ENCODE measurements around the gene PSMF1. TPM values are rescaled to one million over a fixed set of nuclear protein-coding genes. Genes with fewer than 3 reads are reported as not detected.

The PSMF1 gene
- polyA plus RNA-seq, 3 donors = 54.8 to 88.6 (median 64.5) TPM

DNA sequence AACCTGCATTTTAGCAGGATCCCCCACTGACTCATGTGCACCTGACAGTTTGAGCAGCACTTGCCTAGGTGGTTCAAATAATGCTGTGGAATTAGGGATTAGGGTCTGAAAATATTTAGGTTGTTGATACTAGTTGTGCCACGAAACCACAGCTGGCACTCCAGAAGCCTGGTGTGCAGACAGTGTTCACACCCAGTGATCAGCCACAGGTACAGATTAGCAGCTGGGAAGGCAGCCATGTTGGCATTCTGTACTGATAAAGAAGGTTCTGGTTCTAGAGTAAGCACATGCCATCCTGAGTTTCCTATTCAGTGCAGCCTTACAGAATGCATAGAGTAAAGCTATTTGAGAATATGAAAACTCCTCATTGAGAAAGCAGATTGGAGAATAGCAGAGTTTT, 36.3 kb downstream of the PSMF1 start:
- 81 to 96% (median 96%) methylated on average over 1 of the region's 1 CpG for WGBS, 3 donors
- no peak overlapping the region for H3K27ac ChIP-seq (ENCODE audit: low read depth, low read length)

DNA sequence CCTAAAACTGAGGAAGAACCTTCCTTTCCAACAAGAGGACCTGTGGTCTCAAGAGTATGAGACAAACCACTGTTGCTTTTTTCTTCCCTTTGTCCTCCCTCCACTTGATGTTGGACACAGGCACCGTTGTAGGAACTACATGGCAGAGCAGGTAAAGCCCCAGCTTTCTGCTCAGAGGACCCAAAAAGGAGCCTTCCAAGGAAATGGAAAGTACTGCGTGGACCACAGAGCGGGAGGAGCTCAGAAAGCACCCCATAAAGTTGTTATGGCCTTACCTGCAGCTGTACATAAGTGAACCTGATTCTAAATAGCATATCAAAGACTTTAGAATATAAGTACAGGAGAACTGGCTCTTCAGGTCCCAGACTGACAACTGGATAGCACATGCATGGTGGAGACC, 36.9 kb downstream of the PSMF1 start:
- 97 to 98% (median 97%) methylated on average over 3 of the region's 3 CpGs for WGBS, 3 donors
- no peak overlapping the region for H3K27ac ChIP-seq (ENCODE audit: low read depth, low read length)

DNA sequence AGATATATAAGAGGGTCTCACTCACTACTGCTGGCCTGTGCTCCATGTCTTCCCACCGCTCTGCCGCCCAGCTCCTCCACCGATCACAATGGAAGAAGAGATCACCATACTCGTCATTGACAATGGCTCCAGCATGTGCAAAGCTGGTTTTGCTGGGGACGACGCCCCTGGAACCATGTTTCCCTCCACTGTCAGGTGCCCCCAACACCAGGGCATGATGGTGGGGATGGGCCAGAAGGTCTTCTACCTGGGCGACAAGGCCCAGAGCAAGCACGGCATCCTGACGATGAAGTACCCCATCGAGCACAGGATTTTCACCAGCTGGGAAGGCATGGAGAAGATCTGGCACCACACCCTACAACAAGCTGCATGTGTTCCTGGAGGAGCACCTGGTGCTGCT, 42.1 kb downstream of the PSMF1 start:
- no peak overlapping the region for H3K27ac ChIP-seq (ENCODE audit: low read depth, low read length)
- WGBS, 3 donors = 95 to 98% (median 96%) methylated on average over 10 of the region's 10 CpGs

DNA sequence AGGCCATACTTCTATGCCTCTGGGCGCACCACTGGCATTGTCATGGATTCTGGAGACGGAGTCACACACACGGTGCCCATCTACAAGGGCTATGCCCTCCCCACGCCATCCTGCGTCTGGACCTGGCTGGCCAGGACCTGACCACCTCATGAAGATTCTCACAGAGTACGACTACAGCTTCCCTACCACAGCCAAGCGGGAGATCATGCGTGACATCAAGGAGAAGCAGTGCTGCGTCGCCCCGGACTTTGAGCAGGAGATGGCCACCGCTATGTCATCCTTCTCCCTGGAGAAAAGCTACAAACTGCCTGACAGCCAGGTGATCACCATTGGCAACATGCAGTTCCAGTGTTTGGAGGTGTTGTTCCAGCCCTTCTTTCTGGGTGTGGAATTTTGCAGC, 42.6 kb downstream of the PSMF1 start:
- 97 to 100% (median 97%) methylated on average over 12 of the region's 12 CpGs for WGBS, 3 donors
- H3K27ac ChIP-seq (ENCODE audit: low read depth, low read length) = no peak overlapping the region

- WGBS, 3 donors = 93 to 95% (median 94%) methylated on average over 6 of the region's 6 CpGs
- no peak overlapping the region for H3K27ac ChIP-seq (ENCODE audit: low read depth, low read length)
These were observed 44.7 kb downstream of the PSMF1 start for GRCh38 chr20:1163105-1163504.

DNA sequence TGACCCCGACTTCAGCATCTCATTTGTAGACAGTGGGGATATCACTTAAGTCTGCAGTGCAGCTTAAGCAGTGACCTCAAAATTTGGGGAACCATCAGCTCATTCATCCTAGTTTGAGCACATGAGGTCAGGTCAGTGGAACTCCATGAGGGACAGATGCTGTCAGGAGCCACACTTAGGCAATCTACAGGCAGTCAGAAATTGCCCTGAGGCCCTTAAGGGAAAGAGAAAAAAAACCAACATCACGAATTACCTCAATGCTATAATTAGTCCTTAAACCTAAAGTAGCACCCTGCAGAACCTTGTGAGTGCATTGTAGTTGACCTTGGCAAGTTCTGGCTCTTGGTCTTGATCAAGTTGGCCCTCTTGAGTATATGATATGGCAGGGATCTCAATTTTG, 45.3 kb downstream of the PSMF1 start:
- 83 to 91% (median 88%) methylated on average over 2 of the region's 2 CpGs for WGBS, 3 donors
- H3K27ac ChIP-seq (ENCODE audit: low read depth, low read length) = no peak overlapping the region

- WGBS, 3 donors = 94 to 98% (median 95%) methylated on average over 7 of the region's 7 CpGs
- no peak overlapping the region for H3K27ac ChIP-seq (ENCODE audit: low read depth, low read length)
These were observed 46.5 kb downstream of the PSMF1 start for GRCh38 chr20:1164871-1165270.

- WGBS, 3 donors = 91 to 98% (median 95%) methylated on average over 1 of the region's 1 CpG
- H3K27ac ChIP-seq (ENCODE audit: low read depth, low read length) = no peak overlapping the region
These were observed 47.1 kb downstream of the PSMF1 start for GRCh38 chr20:1165521-1165920.

- no peak overlapping the region for H3K27ac ChIP-seq (ENCODE audit: low read depth, low read length)
- WGBS, 3 donors = 82 to 96% (median 88%) methylated on average over 9 of the region's 9 CpGs
These were observed 47.5 kb downstream of the PSMF1 start for GRCh38 chr20:1165941-1166340.

- H3K27ac ChIP-seq (ENCODE audit: low read depth, low read length) = no peak overlapping the region
- 81 to 91% (median 89%) methylated on average over 1 of the region's 1 CpG for WGBS, 3 donors
These were observed 48.7 kb downstream of the PSMF1 start for GRCh38 chr20:1166948-1167720.

DNA sequence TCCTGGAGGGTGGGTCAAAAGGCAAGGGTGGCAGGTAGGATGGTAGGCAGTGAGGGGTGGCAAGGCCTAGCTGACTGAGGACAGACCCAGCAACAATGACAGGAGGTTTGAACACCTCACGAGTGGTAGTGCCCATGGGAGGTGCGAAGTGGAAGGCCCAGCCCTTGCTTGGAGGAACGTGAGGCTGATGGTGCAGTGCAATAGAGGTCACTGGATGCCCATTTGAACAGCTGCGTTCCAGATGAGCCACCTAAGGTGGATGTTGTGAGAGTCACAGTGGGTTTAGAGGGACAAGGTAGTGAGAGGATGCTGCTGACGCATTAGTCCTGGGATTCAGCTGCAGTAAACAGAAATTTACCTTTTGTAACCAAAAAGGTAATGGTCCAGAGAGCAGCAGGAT, 50.8 kb downstream of the PSMF1 start:
- no peak overlapping the region for H3K27ac ChIP-seq (ENCODE audit: low read depth, low read length)
- WGBS, 3 donors = 91 to 99% (median 95%) methylated on average over 5 of the region's 5 CpGs

DNA sequence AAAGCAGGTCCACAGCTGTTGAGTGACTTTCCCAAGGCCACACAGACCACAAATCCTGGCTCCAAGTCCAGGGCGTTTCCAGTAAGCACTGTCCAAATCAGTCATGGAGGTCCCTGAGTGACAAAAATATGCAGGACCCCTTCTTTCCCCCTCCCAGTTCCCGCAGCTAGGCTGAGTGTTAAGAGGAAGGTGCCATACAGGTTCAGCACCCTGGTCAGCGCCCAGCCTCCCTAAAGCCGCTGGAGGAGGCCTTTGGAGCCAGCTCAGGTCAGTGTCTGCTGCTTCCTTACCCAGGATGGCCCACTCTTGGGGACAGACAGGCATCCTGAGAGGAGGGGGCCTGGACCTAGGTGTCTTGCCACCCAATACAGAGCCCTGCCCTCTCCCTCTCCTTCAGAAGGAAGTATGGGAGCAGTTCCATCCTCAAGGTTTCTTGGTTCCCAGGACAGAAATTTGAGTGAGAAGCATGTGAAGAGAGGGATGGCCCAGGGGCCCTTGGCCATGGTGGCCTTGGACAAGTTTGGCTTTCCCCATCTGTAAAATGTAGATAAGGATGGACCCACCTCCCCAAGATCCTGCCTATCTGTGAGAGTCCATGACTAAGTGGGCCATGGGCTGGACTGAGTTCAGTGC, 53.2 kb downstream of the PSMF1 start:
- WGBS, 3 donors = 66 to 82% (median 72%) methylated on average over 4 of the region's 4 CpGs
- H3K27ac ChIP-seq (ENCODE audit: low read depth, low read length) = no peak overlapping the region

GRCh38 chr20:1173698-1174097, 55.3 kb downstream of the PSMF1 start:
- WGBS, 3 donors = 78 to 91% (median 89%) methylated on average over 4 of the region's 4 CpGs
- H3K27ac ChIP-seq (ENCODE audit: low read depth, low read length) = no peak overlapping the region

DNA sequence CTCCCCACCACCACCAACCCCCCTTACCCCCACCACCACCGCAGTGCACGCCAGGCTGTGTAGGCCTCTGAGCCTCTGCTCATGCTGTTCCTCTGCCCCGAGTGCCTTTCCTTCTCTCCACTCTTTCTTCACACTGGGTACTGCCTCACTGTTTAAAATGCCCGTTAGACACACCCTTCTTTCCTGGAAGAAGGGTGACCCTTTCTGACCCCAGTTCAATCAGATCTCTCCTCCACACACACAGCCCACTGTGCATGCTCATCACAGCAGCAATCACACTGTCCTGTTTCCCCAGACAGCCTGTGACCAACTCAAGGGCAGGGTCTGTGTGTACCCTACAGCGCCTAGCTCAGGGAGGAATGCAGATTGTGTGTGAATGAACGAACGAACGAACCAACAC, 56.4 kb downstream of the PSMF1 start:
- H3K27ac ChIP-seq (ENCODE audit: low read depth, low read length) = no peak overlapping the region
- WGBS, 3 donors = 85 to 91% (median 88%) methylated on average over 8 of the region's 8 CpGs

- no peak overlapping the region for H3K27ac ChIP-seq (ENCODE audit: low read depth, low read length)
- 83 to 91% (median 87%) methylated on average over 5 of the region's 5 CpGs for WGBS, 3 donors
These were observed 59.3 kb downstream of the PSMF1 start for GRCh38 chr20:1177680-1178079.

- H3K27ac ChIP-seq (ENCODE audit: low read depth, low read length) = no peak overlapping the region
- 83 to 91% (median 84%) methylated on average over 3 of the region's 3 CpGs for WGBS, 3 donors
These were observed 59.7 kb downstream of the PSMF1 start for GRCh38 chr20:1178103-1178502.

GRCh38 chr20:1178623-1179022, 60.2 kb downstream of the PSMF1 start:
- H3K27ac ChIP-seq (ENCODE audit: low read depth, low read length) = no peak overlapping the region
- 90 to 93% (median 90%) methylated on average over 3 of the region's 3 CpGs for WGBS, 3 donors

GRCh38 chr20:1180949-1181348, 62.5 kb downstream of the PSMF1 start:
- no peak overlapping the region for H3K27ac ChIP-seq (ENCODE audit: low read depth, low read length)
- WGBS, 3 donors = 95 to 97% (median 96%) methylated on average over 27 of the region's 27 CpGs

DNA sequence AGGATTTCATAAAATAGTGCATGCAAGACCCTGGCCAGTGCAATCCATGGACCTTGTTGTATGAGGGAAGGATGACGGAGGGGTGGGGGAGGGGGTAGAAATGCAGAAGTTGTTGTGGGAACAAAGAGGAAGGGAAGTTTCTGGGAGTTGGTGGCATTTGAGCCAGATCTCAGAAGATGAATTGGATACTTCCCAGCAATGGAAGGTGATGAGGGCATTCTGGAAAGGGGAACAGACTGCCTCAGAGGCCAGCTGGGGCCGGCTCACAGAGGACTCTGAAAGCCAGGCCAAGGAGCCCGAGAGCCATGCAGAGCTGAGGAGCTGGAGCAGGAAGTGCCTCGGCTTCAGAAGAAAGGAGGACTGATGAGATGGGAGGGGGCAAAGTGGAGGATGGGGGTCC, 63.7 kb downstream of the PSMF1 start:
- H3K27ac ChIP-seq (ENCODE audit: low read depth, low read length) = no peak overlapping the region
- 35 to 44% (median 38%) methylated on average over 4 of the region's 4 CpGs for whole genome bisulfite sequencing, 3 donors

- no peak overlapping the region for H3K27ac ChIP-seq (ENCODE audit: low read depth, low read length)
- WGBS, 3 donors = 67 to 76% (median 72%) methylated on average over 6 of the region's 6 CpGs
These were observed 64.8 kb downstream of the PSMF1 start for GRCh38 chr20:1183153-1183552.
